Cardiac fibroblast (primary cell): ENCODE measurements around the gene PSKH1.
"Not testable (repeated sequence)": the region's sequence is repeated elsewhere in the genome, so short reads cannot be mapped to it uniquely, and the experiment has no call there.

ENCODE experiments used
- DNase-seq, 2 donors: peaks; one replicate each; pipeline versions ENCODE4 v3.0.0 to v3.0.0-alpha.2; 2010; ENCODE audit warnings: low read depth in 2 of 2
- H3K4me3 ChIP-seq, 2 donors: replicated peaks in 1 of 2; 1 replicate in 1 of 2; 2 replicates in 1 of 2; pipeline ENCODE4 v1.5.1; 2011; ENCODE audit warnings: low read depth in 2 of 2, low read length in 2 of 2, mild to moderate bottlenecking in 2 of 2, moderate library complexity in 1 of 2
- CTCF ChIP-seq: IDR thresholded peaks from one replicate; pipeline ENCODE4 v1.5.1; 2011; ENCODE audit warnings: low read depth, mild to moderate bottlenecking, low read length, inconsistent platforms

PSKH1 gene

GRCh38 chr16:67969254-67970039 is 76.4 kb downstream of the PSKH1 start:
- no peak for TF ChIP-seq CTCF
- H3K4me3 ChIP-seq = peak overlapping the region; percentile 56 to 82
- no peak for DNase-seq

GRCh38 chr16:67971111-67971510 is 78.1 kb downstream of the PSKH1 start:
- DNase-seq = no peak
- no peak overlapping the region for H3K4me3 ChIP-seq
- TF ChIP-seq CTCF = no peak

- not testable (repeated sequence) for DNase-seq, H3K4me3 ChIP-seq
Measured at GRCh38 chr16:67972285-67972684, 79.2 kb downstream of the PSKH1 start.

- no peak for DNase-seq
- no peak for TF ChIP-seq CTCF
- H3K4me3 ChIP-seq = no peak overlapping the region
Measured at GRCh38 chr16:67975321-67976105, 82.5 kb downstream of the PSKH1 start.

- no peak for TF ChIP-seq CTCF
- H3K4me3 ChIP-seq = no peak overlapping the region
- no peak for DNase-seq
Measured at GRCh38 chr16:67976205-67976604, 83.2 kb downstream of the PSKH1 start.

GRCh38 chr16:67977005-67977404 is 84.0 kb downstream of the PSKH1 start:
- TF ChIP-seq CTCF = no peak
- DNase-seq = no peak
- H3K4me3 ChIP-seq = no peak overlapping the region

GRCh38 chr16:67977469-67978227 is 84.6 kb downstream of the PSKH1 start:
- no peak for TF ChIP-seq CTCF
- no peak for DNase-seq
- no peak overlapping the region for H3K4me3 ChIP-seq
